ENCODE results near the gene SMLR1. TPM values are rescaled to one million over a fixed set of nuclear protein-coding genes. Genes with fewer than 3 reads are reported as not detected.

SMLR1 gene
- total RNA-seq, 1 donor from 2014 or later, result not detected

DNA sequence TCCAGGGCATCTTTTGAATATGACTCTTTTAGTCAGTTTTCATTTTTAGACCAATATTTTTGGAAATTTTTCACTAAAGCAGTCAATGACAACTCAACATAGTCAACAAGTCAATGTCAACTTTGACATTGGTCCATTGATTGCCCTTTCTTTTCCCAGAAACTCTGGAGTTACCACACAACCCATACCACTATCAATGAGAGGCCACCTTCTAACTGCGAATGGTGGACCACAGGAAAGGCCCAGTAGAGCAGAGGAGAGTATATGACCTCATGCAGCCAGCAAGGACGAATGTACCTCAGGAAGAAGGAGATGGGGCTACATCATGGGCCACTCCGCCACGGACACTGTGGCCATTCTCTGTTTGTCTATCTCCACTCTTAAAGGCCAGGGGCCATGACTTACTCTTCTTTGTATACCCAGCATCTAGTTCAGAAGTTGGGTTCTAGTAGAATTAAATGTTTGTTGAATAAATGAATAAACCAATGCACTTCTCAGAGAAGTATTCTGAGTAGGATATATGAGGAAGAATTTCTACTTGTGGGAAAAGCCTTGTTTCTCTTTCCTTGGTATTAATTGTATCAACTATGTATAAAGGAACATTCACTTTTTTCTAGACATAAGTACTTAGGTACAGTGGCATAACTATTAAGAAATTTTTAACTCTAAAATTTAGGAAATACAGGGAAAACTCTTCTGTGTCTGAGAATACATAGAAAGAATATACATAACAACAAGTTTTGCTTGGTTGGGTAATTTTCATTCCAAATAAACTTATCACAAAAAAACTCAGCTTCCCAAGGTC lies 562 bp upstream of the SMLR1 start:
- TF ChIP-seq, protein P1, sequence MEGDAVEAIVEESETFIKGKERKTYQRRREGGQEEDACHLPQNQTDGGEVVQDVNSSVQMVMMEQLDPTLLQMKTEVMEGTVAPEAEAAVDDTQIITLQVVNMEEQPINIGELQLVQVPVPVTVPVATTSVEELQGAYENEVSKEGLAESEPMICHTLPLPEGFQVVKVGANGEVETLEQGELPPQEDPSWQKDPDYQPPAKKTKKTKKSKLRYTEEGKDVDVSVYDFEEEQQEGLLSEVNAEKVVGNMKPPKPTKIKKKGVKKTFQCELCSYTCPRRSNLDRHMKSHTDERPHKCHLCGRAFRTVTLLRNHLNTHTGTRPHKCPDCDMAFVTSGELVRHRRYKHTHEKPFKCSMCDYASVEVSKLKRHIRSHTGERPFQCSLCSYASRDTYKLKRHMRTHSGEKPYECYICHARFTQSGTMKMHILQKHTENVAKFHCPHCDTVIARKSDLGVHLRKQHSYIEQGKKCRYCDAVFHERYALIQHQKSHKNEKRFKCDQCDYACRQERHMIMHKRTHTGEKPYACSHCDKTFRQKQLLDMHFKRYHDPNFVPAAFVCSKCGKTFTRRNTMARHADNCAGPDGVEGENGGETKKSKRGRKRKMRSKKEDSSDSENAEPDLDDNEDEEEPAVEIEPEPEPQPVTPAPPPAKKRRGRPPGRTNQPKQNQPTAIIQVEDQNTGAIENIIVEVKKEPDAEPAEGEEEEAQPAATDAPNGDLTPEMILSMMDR (IDR thresholded peaks at IDR 0.05), result no peak
- Mint-ChIP-seq H3K27ac (no peak overlapping the region), H3K4me3 (no peak overlapping the region), H3K27me3 (no peaks in the 10 kb centered on the region), H3K9me3 (no peaks in the 10 kb centered on the region), H3K36me3 (ENCODE audit: low read depth) (no peaks in the 10 kb centered on the region), H3K4me1 (no peaks in the 10 kb centered on the region)
- CTCF ChIA-PET, result no interaction called here
- ATAC-seq (ENCODE audit: low read depth) (no peak), DNase-seq (no peak)
- intact Hi-C loops (cut with micrococcal nuclease), result no loop called here
- POLR2A ChIA-PET, result no interaction called here

DNA sequence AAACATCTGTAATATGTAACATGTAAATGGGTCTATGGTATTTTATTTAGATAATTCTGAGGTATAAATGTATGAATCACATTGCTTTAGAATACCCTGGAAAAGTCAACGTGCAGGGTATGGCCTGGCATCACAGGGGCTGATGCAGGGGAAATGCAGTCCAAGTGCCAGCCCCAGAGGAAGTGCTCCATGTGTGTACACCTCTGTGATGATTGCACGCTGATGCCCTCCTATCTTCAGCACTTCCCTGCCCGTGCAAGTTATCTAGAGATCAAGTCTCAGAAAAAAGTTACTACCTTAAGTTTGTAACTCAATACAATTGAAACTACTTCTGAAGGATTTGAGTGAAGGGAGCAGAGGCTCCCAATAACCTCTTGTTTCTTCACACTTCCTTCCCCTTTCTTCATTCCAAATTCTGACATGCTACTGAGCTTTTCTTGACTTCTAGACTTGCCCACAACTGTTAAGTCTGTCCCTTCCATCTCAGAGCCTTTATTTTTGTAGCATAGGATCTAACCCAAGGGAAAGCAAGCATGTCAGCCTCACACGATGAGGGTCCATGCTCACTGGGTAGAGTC lies 2.2 kb downstream of the SMLR1 start:
- no peak for ATAC-seq (ENCODE audit: low read depth)
- Mint-ChIP-seq H3K4me1 (no peaks in the 10 kb centered on the region), H3K27ac (no peak overlapping the region), H3K36me3 (ENCODE audit: low read depth) (no peaks in the 10 kb centered on the region), H3K27me3 (no peaks in the 10 kb centered on the region), H3K9me3 (no peaks in the 10 kb centered on the region), H3K4me3 (no peak overlapping the region)
- DNase-seq, result no peak
- ChIA-PET POLR2A (no interaction called here), CTCF (no interaction called here)
- TF ChIP-seq, protein P1 (IDR thresholded peaks at IDR 0.05), result no peak
- intact Hi-C loops (cut with micrococcal nuclease), result no loop called here

DNA sequence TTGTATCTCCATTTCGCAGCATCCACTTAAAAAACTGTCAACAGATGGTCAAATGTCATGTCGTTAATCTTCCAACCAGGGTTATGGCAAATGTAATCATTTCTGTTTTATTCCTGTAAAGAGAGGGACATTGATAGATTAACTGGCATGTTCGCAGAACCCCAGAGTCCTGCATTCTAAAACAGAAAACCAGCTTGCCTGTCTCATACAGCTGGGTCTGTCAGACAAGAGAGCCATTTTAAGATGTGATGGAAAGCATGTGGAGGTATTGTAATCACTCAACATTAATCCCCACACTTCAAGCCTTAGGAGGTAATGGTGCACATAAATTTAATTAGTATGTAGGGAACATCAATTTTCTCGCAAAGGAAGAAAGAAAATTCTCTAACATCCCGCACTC lies 4.4 kb downstream of the SMLR1 start:
- ChIA-PET POLR2A (no interaction called here), CTCF (no interaction called here)
- H3K4me3 Mint-ChIP-seq, result no peak overlapping the region
- H3K27me3 Mint-ChIP-seq, result no peaks in the 10 kb centered on the region
- intact Hi-C loops (cut with micrococcal nuclease), result no loop called here
- no peak for DNase-seq
- no peaks in the 10 kb centered on the region for H3K36me3 Mint-ChIP-seq (ENCODE audit: low read depth)
- no peak for ATAC-seq (ENCODE audit: low read depth)
- H3K27ac Mint-ChIP-seq, result no peak overlapping the region
- TF ChIP-seq, protein P1 (IDR thresholded peaks at IDR 0.05), result no peak
- H3K4me1 Mint-ChIP-seq, result no peaks in the 10 kb centered on the region
- H3K9me3 Mint-ChIP-seq, result no peaks in the 10 kb centered on the region

DNA sequence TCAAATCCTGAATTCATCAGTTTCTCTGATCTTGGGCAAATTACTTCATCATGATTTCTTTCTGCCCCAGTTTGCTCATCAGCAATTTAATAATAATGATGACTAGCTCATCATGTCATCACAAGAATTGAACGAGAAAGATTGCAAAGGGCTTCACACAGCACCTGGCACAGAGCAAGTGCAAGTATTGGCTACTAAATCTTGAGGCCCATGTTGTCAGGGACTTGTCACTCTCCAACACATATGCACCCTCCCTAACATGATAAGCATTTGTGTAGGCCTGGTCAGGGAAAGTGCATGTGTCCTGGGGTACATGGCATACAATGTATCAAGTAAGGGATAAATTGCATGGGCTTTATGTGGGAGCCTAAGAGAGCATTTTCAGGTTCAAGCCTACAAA lies 6.4 kb downstream of the SMLR1 start:
- no peak for ATAC-seq (ENCODE audit: low read depth)
- TF ChIP-seq, protein P1 (IDR thresholded peaks at IDR 0.05), result no peak
- CTCF ChIA-PET, result no interaction called here
- intact Hi-C loops (cut with micrococcal nuclease), result no loop called here
- POLR2A ChIA-PET, result no interaction called here
- Mint-ChIP-seq H3K4me1 (no peaks in the 10 kb centered on the region), H3K4me3 (no peak overlapping the region), H3K36me3 (ENCODE audit: low read depth) (peaks cover 3% of the 10 kb centered on the region), H3K9me3 (no peaks in the 10 kb centered on the region), H3K27me3 (no peaks in the 10 kb centered on the region), H3K27ac (no peak overlapping the region)
- DNase-seq, result no peak

DNA sequence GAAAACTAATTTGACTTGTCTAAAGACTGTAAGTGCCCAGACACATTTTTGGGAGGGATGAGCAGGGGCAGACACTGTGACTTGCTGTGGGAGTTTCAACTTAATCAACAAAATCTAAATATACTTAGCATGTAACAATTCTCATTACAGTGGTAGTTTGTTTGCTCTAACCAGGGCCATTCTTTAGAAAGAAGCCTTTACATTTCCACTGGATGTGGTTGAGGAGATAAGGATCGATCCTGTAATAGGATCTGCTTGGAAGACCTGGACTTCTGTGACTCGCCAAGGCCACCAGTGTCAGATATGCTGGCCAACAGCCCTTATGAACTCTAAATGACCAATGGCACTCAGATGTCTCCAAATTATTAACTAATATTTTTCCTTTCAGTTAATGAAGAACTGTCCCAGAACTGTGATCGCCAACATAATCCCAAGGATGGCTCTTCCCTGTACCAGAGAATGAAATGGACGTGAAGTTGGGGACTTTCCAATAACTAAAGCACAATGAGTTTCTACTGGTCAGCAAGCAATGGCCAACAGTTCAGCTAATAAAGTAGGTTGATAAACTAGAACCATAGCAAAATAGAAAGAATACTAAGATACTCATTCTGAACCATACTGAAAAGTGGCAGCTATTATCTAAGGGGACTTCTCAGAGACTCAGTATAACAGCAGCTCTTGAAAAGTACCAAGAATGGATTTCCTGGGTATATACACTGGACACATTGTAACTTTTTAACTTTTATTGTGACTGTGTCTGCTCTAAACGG lies 7.5 kb downstream of the SMLR1 start:
- TF ChIP-seq, protein P1 (IDR thresholded peaks at IDR 0.05), result no peak
- ChIA-PET CTCF (no interaction called here), POLR2A (no interaction called here)
- Mint-ChIP-seq H3K9me3 (no peaks in the 10 kb centered on the region), H3K36me3 (ENCODE audit: low read depth) (peaks cover 9% of the 10 kb centered on the region), H3K4me1 (no peaks in the 10 kb centered on the region), H3K4me3 (no peak overlapping the region), H3K27ac (no peak overlapping the region), H3K27me3 (no peaks in the 10 kb centered on the region)
- DNase-seq (no peak), ATAC-seq (ENCODE audit: low read depth) (no peak)
- intact Hi-C loops (cut with micrococcal nuclease), result no loop called here
